K562 (cell line): ENCODE results near the gene LILRB3.

Source experiments
- GABPB1 ChIP-seq: sonication (generic); formaldehyde crosslinking; IDR thresholded peaks from 2 replicates; pipeline ENCODE4 v1.8.0; 2022; ENCODE audit warnings: mild to moderate bottlenecking, missing genetic modification reagents
- NFIC ChIP-seq: fragments of 450-650 bp; IDR thresholded peaks from 2 replicates; pipeline ENCODE4 v1.6.1; 2017; ENCODE audit warnings: mild to moderate bottlenecking, inconsistent platforms
- PHB2 ChIP-seq: fragments of 450-650 bp; IDR thresholded peaks from 2 replicates; pipeline ENCODE4 v1.6.1; 2017; ENCODE audit warnings: low read depth
- PHF21A ChIP-seq: fragments of 450-650 bp; IDR thresholded peaks from 2 replicates; pipeline ENCODE4 v1.6.1; 2017; ENCODE audit warnings: low read depth, borderline replicate concordance
- POLR2A ChIP-seq: fragments of 450-650 bp; conservative IDR thresholded peaks from 2 replicates; pipeline ENCODE4 v1.6.1; 2016
- POLR2AphosphoS5 ChIP-seq: IDR thresholded peaks from 2 replicates; pipeline ENCODE4 v1.6.1; 2011; ENCODE audit warnings: mild to moderate bottlenecking, low read depth, low read length, moderate library complexity; ENCODE audit not compliant: control insufficient read depth, insufficient read depth
- PTBP1 ChIP-seq: fragments of 200-400 bp; formaldehyde crosslinking; IDR thresholded peaks from 2 replicates; pipeline ENCODE4 v1.6.1; 2017; ENCODE audit warnings: low read depth, low read length
- PYGO2 ChIP-seq: fragments of 450-650 bp; IDR thresholded peaks from 2 replicates; pipeline ENCODE4 v1.6.1; 2016; ENCODE audit warnings: mild to moderate bottlenecking, missing genetic modification characterization, moderate library complexity, missing compliant biosample characterization
- RAD21 ChIP-seq, 2 experiments: fragments of 250-450 bp in 1 of 2; fragments of 450-650 bp in 1 of 2; sonication (Bioruptor Pico) in 1 of 2; formaldehyde crosslinking in 1 of 2; IDR thresholded peaks in 1 of 2; conservative IDR thresholded peaks in 1 of 2; 2 replicates each; pipeline versions ENCODE4 v1.4.0 to v1.8.0; 2020 to 2022; ENCODE audit warnings: mild to moderate bottlenecking in 2 of 2, moderate library complexity in 1 of 2
- SIX5 ChIP-seq, 2 experiments: IDR thresholded peaks; 2 replicates each; pipeline ENCODE4 v1.6.1; 2011; ENCODE audit warnings: low read length in 2 of 2, borderline replicate concordance in 1 of 2, low read depth in 1 of 2, mild to moderate bottlenecking in 1 of 2, moderate library complexity in 1 of 2; ENCODE audit not compliant: insufficient read depth in 1 of 2
- ZNF12 ChIP-seq: sonication (generic); formaldehyde crosslinking; IDR thresholded peaks from 2 replicates; pipeline ENCODE4 v1.4.0; 2020; ENCODE audit warnings: mild to moderate bottlenecking, missing genetic modification reagents
- ZNF274 ChIP-seq: IDR thresholded peaks from 2 replicates; pipeline ENCODE4 v1.6.1; 2011; ENCODE audit warnings: low read depth, mild to moderate bottlenecking, low read length, moderate library complexity, borderline replicate concordance
- TF ChIP-seq, protein P1 (sequence below), 3 experiments: IDR thresholded peaks in 2 of 3; conservative IDR thresholded peaks in 1 of 3; 2 replicates each; pipeline ENCODE4 v1.5.1; 2011 to 2012; ENCODE audit warnings: low read length in 3 of 3, mild to moderate bottlenecking in 3 of 3, control low read depth in 2 of 3, improper control_type of control experiment in 1 of 3, inconsistent platforms in 1 of 3, low read depth in 1 of 3, mixed read lengths in 1 of 3, moderate library complexity in 1 of 3; ENCODE audit not compliant: insufficient read depth in 2 of 3

GRCh38 chr19:54201172-54201701, 21.6 kb downstream of the LILRB3 start:
- TF ChIP-seq ZNF274: no peak
- no peak for TF ChIP-seq ZNF12 (CRISPR knock-in tag)
- TF ChIP-seq POLR2A: no peak
- TF ChIP-seq PHB2: no peak
- TF ChIP-seq PYGO2 (tag): no peak
- no peak for TF ChIP-seq POLR2AphosphoS5
- TF ChIP-seq, protein P1, sequence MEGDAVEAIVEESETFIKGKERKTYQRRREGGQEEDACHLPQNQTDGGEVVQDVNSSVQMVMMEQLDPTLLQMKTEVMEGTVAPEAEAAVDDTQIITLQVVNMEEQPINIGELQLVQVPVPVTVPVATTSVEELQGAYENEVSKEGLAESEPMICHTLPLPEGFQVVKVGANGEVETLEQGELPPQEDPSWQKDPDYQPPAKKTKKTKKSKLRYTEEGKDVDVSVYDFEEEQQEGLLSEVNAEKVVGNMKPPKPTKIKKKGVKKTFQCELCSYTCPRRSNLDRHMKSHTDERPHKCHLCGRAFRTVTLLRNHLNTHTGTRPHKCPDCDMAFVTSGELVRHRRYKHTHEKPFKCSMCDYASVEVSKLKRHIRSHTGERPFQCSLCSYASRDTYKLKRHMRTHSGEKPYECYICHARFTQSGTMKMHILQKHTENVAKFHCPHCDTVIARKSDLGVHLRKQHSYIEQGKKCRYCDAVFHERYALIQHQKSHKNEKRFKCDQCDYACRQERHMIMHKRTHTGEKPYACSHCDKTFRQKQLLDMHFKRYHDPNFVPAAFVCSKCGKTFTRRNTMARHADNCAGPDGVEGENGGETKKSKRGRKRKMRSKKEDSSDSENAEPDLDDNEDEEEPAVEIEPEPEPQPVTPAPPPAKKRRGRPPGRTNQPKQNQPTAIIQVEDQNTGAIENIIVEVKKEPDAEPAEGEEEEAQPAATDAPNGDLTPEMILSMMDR (IDR thresholded peaks at IDR 0.05 in 2 of 3, conservative IDR thresholded peaks at IDR 0.05 in 1 of 3; ENCODE audit: insufficient read depth in 2 of 3, low read depth in 1 of 3, low read length in 3 of 3): no peak
- TF ChIP-seq PTBP1: no peak
- no peak; a peak in 1 of 4 replicates for TF ChIP-seq RAD21 (CRISPR knock-in tag; conservative IDR thresholded peaks at IDR 0.05 in 1 of 2, IDR thresholded peaks at IDR 0.05 in 1 of 2)
- TF ChIP-seq NFIC: no peak
- no peak for TF ChIP-seq PHF21A
- TF ChIP-seq GABPB1 (CRISPR knock-in tag): no peak
- TF ChIP-seq SIX5 (IDR thresholded peaks at IDR 0.05; ENCODE audit: borderline replicate concordance in 1 of 2, insufficient read depth in 1 of 2, low read depth in 1 of 2, low read length in 2 of 2): no peak
